Epithelial cell of esophagus (primary cell): ENCODE results near the gene GSK3A.

Experiments used
- DNase-seq: peaks from one replicate; pipeline ENCODE4 v3.0.0; 2010; ENCODE audit warnings: low read depth
- H3K4me3 ChIP-seq: 2 replicates; pipeline ENCODE4 v1.5.1; 2011; ENCODE audit warnings: mild to moderate bottlenecking, low read length, control low read depth
- CTCF ChIP-seq: IDR thresholded peaks from 2 replicates; pipeline ENCODE4 v1.5.1; 2011; ENCODE audit warnings: low read depth, mild to moderate bottlenecking, low read length, control low read depth, inconsistent platforms; ENCODE audit not compliant: insufficient read depth; ENCODE audit errors: missing control alignments

GSK3A gene

DNA sequence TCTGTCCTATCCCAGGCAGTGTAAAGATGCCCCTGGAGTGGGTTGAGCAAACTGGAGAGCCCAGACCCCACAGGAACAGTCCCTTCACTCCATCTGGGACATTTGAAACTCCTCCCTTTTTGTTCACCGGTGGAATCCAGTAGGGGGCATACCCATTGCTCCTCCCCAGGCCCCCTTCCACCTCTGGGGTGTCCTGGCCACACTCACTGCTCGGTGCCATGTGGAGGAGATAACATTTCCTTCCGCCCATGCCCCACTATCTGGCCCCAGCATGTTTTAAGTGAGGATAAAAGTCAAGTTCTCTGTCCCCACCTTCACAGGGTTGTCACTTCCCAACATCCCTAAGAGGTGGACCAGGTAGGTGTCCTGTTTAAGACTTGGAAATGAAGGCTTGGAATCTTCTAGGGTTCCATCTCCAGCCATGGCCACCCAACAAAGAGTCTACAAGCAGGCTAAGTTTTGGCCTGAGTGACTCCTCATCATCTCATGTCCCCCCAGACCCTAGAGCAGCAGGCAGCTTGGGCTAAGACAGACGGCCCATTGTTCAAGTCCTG is 13.0 kb downstream of the GSK3A start:
- no peak for DNase-seq
- TF ChIP-seq CTCF: no peak
- no peak overlapping the region for H3K4me3 ChIP-seq

DNA sequence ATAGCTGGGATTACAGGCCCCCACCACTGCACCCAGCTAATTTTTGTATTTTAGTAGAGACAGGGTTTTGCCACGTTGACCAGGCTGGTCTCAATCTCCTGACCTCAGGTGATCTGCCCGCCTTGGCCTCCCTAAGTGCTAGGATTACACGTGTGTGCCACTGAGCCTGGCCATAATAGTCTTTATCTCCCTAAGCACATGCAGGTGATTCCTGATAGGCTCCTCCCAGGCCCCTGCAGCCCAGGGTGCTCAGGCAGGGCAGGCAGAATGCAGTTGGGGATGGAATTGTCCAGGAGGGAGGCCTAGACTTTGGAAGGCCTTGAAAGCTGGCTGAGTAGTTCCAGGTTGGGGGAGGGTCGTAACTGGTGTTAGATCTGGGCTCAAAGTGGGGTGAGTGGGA is 13.8 kb downstream of the GSK3A start:
- DNase-seq: no peak
- TF ChIP-seq CTCF: no peak
- H3K4me3 ChIP-seq: no peak overlapping the region

GRCh38 chr19:42226886-42227285 is 15.5 kb downstream of the GSK3A start:
- DNase-seq: peak; percentile 62
- no peak overlapping the region for H3K4me3 ChIP-seq
- no peak for TF ChIP-seq CTCF

DNA sequence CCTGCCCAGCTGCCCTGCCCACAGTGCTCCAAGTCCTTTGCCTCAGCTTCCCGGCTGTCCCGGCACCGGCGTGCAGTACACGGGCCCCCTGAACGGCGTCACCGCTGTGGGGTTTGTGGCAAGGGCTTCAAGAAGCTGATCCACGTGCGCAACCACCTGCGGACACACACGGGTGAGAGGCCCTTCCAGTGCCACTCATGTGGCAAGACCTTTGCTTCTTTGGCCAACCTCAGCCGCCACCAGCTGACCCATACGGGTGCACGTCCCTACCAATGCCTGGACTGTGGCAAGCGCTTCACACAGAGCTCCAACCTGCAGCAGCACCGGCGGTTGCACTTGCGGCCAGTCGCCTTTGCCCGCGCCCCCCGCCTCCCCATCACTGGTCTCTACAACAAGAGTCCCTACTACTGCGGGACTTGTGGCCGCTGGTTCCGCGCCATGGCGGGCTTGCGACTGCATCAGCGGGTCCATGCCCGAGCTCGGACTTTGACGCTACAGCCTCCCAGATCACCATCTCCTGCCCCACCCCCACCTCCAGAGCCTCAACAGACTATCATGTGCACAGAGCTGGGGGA is 16.6 kb downstream of the GSK3A start:
- DNase-seq: no peak
- no peak for TF ChIP-seq CTCF

GRCh38 chr19:42224940-42225717 is 17.3 kb downstream of the GSK3A start:
- no peak for DNase-seq
- no peak for TF ChIP-seq CTCF
- H3K4me3 ChIP-seq: no peak overlapping the region

More for the DNA sequence above, 16.6 kb downstream of the GSK3A start:
- no peak overlapping the region for H3K4me3 ChIP-seq

DNA sequence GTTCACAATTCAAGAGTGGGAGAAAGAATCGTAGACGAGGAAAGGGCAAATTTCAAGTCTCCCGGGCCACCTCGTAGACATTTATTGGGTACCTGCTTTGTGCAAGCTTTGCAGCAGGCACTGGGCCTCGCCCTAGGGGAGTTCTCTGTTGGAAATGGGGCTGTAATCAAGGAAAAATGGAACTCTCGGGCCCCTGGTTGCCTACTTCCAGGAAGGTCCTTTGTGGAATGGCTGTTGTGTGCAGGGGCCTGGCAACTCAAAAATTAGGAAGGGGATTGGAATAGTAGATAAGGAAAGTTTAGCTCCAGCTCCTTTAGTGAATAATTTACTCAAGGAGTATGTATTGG is 21.7 kb downstream of the GSK3A start:
- H3K4me3 ChIP-seq: peak overlapping the region; percentile 95
- no peak for DNase-seq
- TF ChIP-seq CTCF: no peak
